HepG2 (cell line): ENCODE measurements around the gene GALNT18. TPM values are rescaled to one million over a fixed set of nuclear protein-coding genes. Genes with fewer than 3 reads are reported as not detected.

Experiments used
- ATAC-seq: fragments of 200-7000 bp; cut with Tn5 transposase; 3 replicates; pipeline ENCODE4 v1.9.1; 2020; ENCODE audit warnings: mild to moderate bottlenecking, moderate library complexity
- BruUV-seq: library from RNA; stranded (reverse); fragments of 400-500 nt; replicated peaks from 2 replicates; lab custom pipeline; 2021; lab: Mats Ljungman, UMichigan
- CTCF ChIA-PET: fragments of 300-600 bp; formaldehyde crosslinking; extraction: SDS; loops from one replicate; lab custom pipeline; 2021; ENCODE audit warnings: low total read pairs, inconsistent platforms, low intra/inter-chr PET ratio; lab: Yijun Ruan, JAX
- POLR2A ChIA-PET: fragments of 350-600 bp; sonication (Branson Sonifier 250); formaldehyde crosslinking; loops from one replicate; lab custom pipeline; 2020; ENCODE audit warnings: antibody characterized with exemption, inconsistent platforms; lab: Yijun Ruan, JAX
- DNase-seq: peaks from one replicate; pipeline ENCODE4 v3.0.0-alpha.2; 2015; ENCODE audit warnings: low spot score
- FAIRE-seq: peaks from 3 replicates; lab custom pipeline; 2011; peaks lifted over from hg19 to GRCh38; lab: Jason Lieb, UNC
- H2AFZ ChIP-seq: one replicate; pipeline ENCODE4 v1.6.1; 2011; ENCODE audit warnings: low read length, inconsistent platforms
- H3K27ac ChIP-seq: fragments of 300-600 bp; 3 replicates; pipeline ENCODE4 v1.8.0; 2011; ENCODE audit warnings: mixed run types, mild to moderate bottlenecking, mixed read lengths, low read length, inconsistent platforms; ENCODE audit not compliant: insufficient read depth; ENCODE audit errors: extremely low read length
- H3K27me3 ChIP-seq, 2 experiments: fragments of 200-600 bp in 1 of 2; 2 replicates in 1 of 2; 3 replicates in 1 of 2; pipeline versions ENCODE4 v1.6.0 to v1.8.0; 2011; ENCODE audit warnings: low read length in 2 of 2, mild to moderate bottlenecking in 2 of 2, moderate library complexity in 2 of 2, inconsistent platforms in 1 of 2; ENCODE audit not compliant: insufficient read depth in 2 of 2, control insufficient read depth in 1 of 2
- H3K36me3 ChIP-seq, 2 experiments: fragments of 200-600 bp in 1 of 2; replicated peaks in 1 of 2; 2 replicates in 1 of 2; 3 replicates in 1 of 2; pipeline versions ENCODE4 v1.5.1 to v1.8.0; 2011; ENCODE audit warnings: low read length in 2 of 2, inconsistent platforms in 1 of 2; ENCODE audit not compliant: insufficient read depth in 2 of 2, control insufficient read depth in 1 of 2
- H3K4me1 ChIP-seq: 2 replicates; pipeline ENCODE4 v1.5.1; 2012; ENCODE audit warnings: low read length, inconsistent platforms; ENCODE audit not compliant: insufficient read depth
- H3K4me2 ChIP-seq: 2 replicates; pipeline ENCODE4 v1.6.0; 2011; ENCODE audit warnings: low read depth, low read length, inconsistent platforms
- H3K4me3 ChIP-seq, 3 experiments: fragments of 200-600 bp in 1 of 3; sonication (generic), shearing (Covaris generic) in 1 of 3; replicated peaks in 1 of 3; 2 replicates each; pipeline ENCODE4 v1.5.1; 2011 to 2016; ENCODE audit warnings: low read length in 3 of 3, inconsistent platforms in 2 of 3, low read depth in 2 of 3, mild to moderate bottlenecking in 2 of 3, control low read depth in 1 of 3, mixed read lengths in 1 of 3; ENCODE audit not compliant: insufficient read depth in 1 of 3
- H3K79me2 ChIP-seq: one replicate; pipeline ENCODE4 v1.6.1; 2011; ENCODE audit warnings: low read length, inconsistent platforms; ENCODE audit not compliant: insufficient read depth
- H3K9ac ChIP-seq: 2 replicates; pipeline ENCODE4 v1.6.0; 2011; ENCODE audit warnings: mild to moderate bottlenecking, low read depth, low read length, inconsistent platforms; ENCODE audit not compliant: insufficient read depth
- H3K9me3 ChIP-seq: 2 replicates; pipeline ENCODE4 v1.5.1; 2012; ENCODE audit warnings: mild to moderate bottlenecking, low read length
- H4K20me1 ChIP-seq: 2 replicates; pipeline ENCODE4 v1.6.0; 2011; ENCODE audit warnings: inconsistent platforms, mild to moderate bottlenecking, low read length, moderate library complexity; ENCODE audit not compliant: insufficient read depth
- AGO2 ChIP-seq: fragments of 200-400 bp; formaldehyde crosslinking; optimal IDR thresholded peaks from 2 replicates; pipeline ENCODE3; 2017; ENCODE audit warnings: mild to moderate bottlenecking, low read depth, low read length, moderate library complexity
- ATRX ChIP-seq: sonication (generic); formaldehyde crosslinking; IDR thresholded peaks from 2 replicates; pipeline ENCODE4 v1.4.0; 2020; ENCODE audit warnings: missing genetic modification reagents, borderline replicate concordance
- FOXP4 ChIP-seq: sonication (generic); formaldehyde crosslinking; IDR thresholded peaks from 2 replicates; pipeline ENCODE4 v1.4.0; 2020; ENCODE audit warnings: missing genetic modification reagents
- HOXA3 ChIP-seq: sonication (generic); formaldehyde crosslinking; IDR thresholded peaks from 2 replicates; pipeline ENCODE4 v1.5.0; 2020; ENCODE audit warnings: missing genetic modification reagents
- KAT8 ChIP-seq: IDR thresholded peaks from 2 replicates; pipeline ENCODE4 v1.6.1; 2016; ENCODE audit warnings: missing genetic modification reagents, missing compliant biosample characterization
- MAX ChIP-seq: IDR thresholded peaks from 2 replicates; pipeline ENCODE4 v1.6.1; 2012; ENCODE audit warnings: inconsistent platforms
- NR2F6 ChIP-seq, 2 experiments: IDR thresholded peaks; 2 replicates each; pipeline ENCODE4 v1.6.1; 2016; ENCODE audit warnings: antibody characterized with exemption in 1 of 2, mild to moderate bottlenecking in 1 of 2
- PLRG1 ChIP-seq: fragments of 450-650 bp; conservative IDR thresholded peaks from 2 replicates; pipeline ENCODE4 v1.6.1; 2016
- PRPF4 ChIP-seq: fragments of 200-400 bp; formaldehyde crosslinking; IDR thresholded peaks from 2 replicates; pipeline ENCODE4 v1.6.1; 2016; ENCODE audit warnings: low read length, low read depth; ENCODE audit not compliant: poor library complexity, severe bottlenecking
- RCOR2 ChIP-seq: IDR thresholded peaks from 2 replicates; pipeline ENCODE4 v1.6.1; 2016; ENCODE audit warnings: missing biosample characterization, missing genetic modification reagents
- SOX13 ChIP-seq, 3 experiments: fragments of 450-650 bp in 1 of 3; sonication (generic) in 1 of 3; formaldehyde crosslinking in 1 of 3; IDR thresholded peaks in 2 of 3; conservative IDR thresholded peaks in 1 of 3; 2 replicates each; pipeline versions ENCODE4 v1.5.0 to v1.6.1; 2016 to 2020; ENCODE audit warnings: antibody characterized with exemption in 1 of 3, mild to moderate bottlenecking in 1 of 3, missing compliant biosample characterization in 1 of 3, missing genetic modification reagents in 1 of 3, moderate library complexity in 1 of 3
- TRIM24 ChIP-seq: sonication (generic); formaldehyde crosslinking; IDR thresholded peaks from 2 replicates; pipeline ENCODE4 v1.8.0; 2022; ENCODE audit warnings: mild to moderate bottlenecking, missing genetic modification reagents
- ZBTB43 ChIP-seq: sonication (generic); formaldehyde crosslinking; conservative IDR thresholded peaks from 2 replicates; pipeline ENCODE4 v1.4.0; 2020; ENCODE audit warnings: missing genetic modification reagents
- ZEB1 ChIP-seq: IDR thresholded peaks from 2 replicates; pipeline ENCODE4 v1.6.1; 2012; ENCODE audit warnings: mild to moderate bottlenecking, low read depth, inconsistent platforms; ENCODE audit not compliant: insufficient replicate concordance
- ZNF292 ChIP-seq: sonication (generic); formaldehyde crosslinking; IDR thresholded peaks from 2 replicates; pipeline ENCODE4 v1.8.1; 2022; ENCODE audit warnings: mild to moderate bottlenecking, low read depth, missing genetic modification reagents, borderline replicate concordance
- ZNF576 ChIP-seq: sonication (generic); formaldehyde crosslinking; IDR thresholded peaks from 2 replicates; pipeline ENCODE4 v1.4.0; 2020; ENCODE audit warnings: mild to moderate bottlenecking, missing genetic modification reagents
- ZNF605 ChIP-seq: sonication (generic); formaldehyde crosslinking; IDR thresholded peaks from 2 replicates; pipeline ENCODE4 v1.8.0; 2022; ENCODE audit warnings: mild to moderate bottlenecking, missing genetic modification reagents
- ZNF790 ChIP-seq: sonication (generic); formaldehyde crosslinking; IDR thresholded peaks from 2 replicates; pipeline ENCODE4 v1.8.0; 2022; ENCODE audit warnings: missing genetic modification reagents, mild to moderate bottlenecking, borderline replicate concordance
- ZSCAN31 ChIP-seq: sonication (generic); formaldehyde crosslinking; IDR thresholded peaks from 2 replicates; pipeline ENCODE4 v1.5.0; 2020; ENCODE audit warnings: low read depth, mild to moderate bottlenecking, missing genetic modification reagents
- WGBS: methylation state at CpG from one replicate; pipeline ENCODE4 v1.1.6; 2017; ENCODE audit warnings: low lambda C conversion rate; 5-methylcytosine and 5-hydroxymethylcytosine counted together
- in situ Hi-C: cut with HindIII; loops from 2 replicates; pipeline ENCODE4 v1.10.0; 2017; ENCODE audit warnings: low pct_unique_long_range_greater_than_20kb; ENCODE audit not compliant: extremely low pct_ligation_motif_present
- intact Hi-C: fragments of 100-400 bp; cut with micrococcal nuclease; formaldehyde crosslinking; loops from one replicate; pipeline ENCODE4 v1.10.0; 2022; ENCODE audit not compliant: unreplicated experiment
- polyA plus RNA-seq, 8 experiments: library from polyadenylated mRNA; depleted of rRNA in 3 of 8; stranded (reverse) in 7 of 8; unstranded in 1 of 8; fragments of >200 nt; fragmentation: Illumina TruSeq in 4 of 8; extraction: Trizol in 4 of 8; gene quantifications; 2 replicates each; pipeline versions ENCODE4 v1.2.1 to v1.2.3, GENCODE V29; 2011 to 2016; ENCODE audit warnings: low read depth in 4 of 8, missing spikeins in 1 of 8, mixed read lengths in 1 of 8; ENCODE audit not compliant: insufficient read depth in 1 of 8
- total RNA-seq, 5 experiments: library from RNA; depleted of rRNA; stranded (reverse); fragments of >200 nt; fragmentation: Illumina TruSeq; extraction: Trizol; gene quantifications; 2 replicates each; pipeline ENCODE4 v1.2.3, GENCODE V29; 2016; ENCODE audit warnings: low read depth in 1 of 5

The GALNT18 gene
- total and polyA plus RNA-seq, 2 of the 13 experiments (the other 11 are each of a cell fraction or from before 2014, with no cell fraction given) = 0.11 TPM; not detected in 1

- TF ChIP-seq ZBTB43 (CRISPR knock-in tag) (no peak), FOXP4 (CRISPR knock-in tag) (no peak), TRIM24 (CRISPR knock-in tag) (no peak), RCOR2 (CRISPR knock-in tag) (no peak), ZNF605 (CRISPR knock-in tag) (no peak), PLRG1 (no peak), ZNF576 (CRISPR knock-in tag) (no peak), ZEB1 (no peak)
Measured at GRCh38 chr11:11476499-11476898, 145.3 kb downstream of the GALNT18 start (continued).

- Histone ChIP-seq H3K27me3 (no peaks in the 10 kb centered on the region; a peak in 1 of 5 replicates), H4K20me1 (no peaks in the 10 kb centered on the region), H3K79me2 (no peaks in the 10 kb centered on the region), H3K9ac (no peak overlapping the region), H3K36me3 (no peaks in the 10 kb centered on the region)
- ATAC-seq (no peak), FAIRE-seq (no peak)
- POLR2A ChIA-PET = no interaction called here
- WGBS = 0% methylated on average over 2 of the region's 2 CpGs
- TF ChIP-seq ZSCAN31 (CRISPR knock-in tag) (no peak), SOX13 (IDR thresholded peaks at IDR 0.05) (no peak), SOX13 (CRISPR knock-in tag; conservative IDR thresholded peaks at IDR 0.05 in 1 of 2, IDR thresholded peaks at IDR 0.05 in 1 of 2) (no peak), MAX (no peak), ZNF292 (CRISPR knock-in tag) (no peak), HOXA3 (no peak), ATRX (CRISPR knock-in tag) (no peak), ZNF790 (CRISPR knock-in tag) (no peak), AGO2 (no peak), PRPF4 (no peak), KAT8 (CRISPR knock-in tag) (no peak), NR2F6 (IDR thresholded peaks at IDR 0.05) (no peak), NR2F6 (CRISPR knock-in tag; IDR thresholded peaks at IDR 0.05) (no peak)
- TF ChIP-seq, all 625 proteins: peak for 0
- intact Hi-C loops (no loop called here), in situ Hi-C loops (no loop called here)
- no TSS peak for BruUV-seq
- Histone ChIP-seq H3K4me1 (no peaks in the 10 kb centered on the region), H3K4me3 (no peak overlapping the region), H2AFZ (no peak overlapping the region), H3K9me3 (no peaks in the 10 kb centered on the region), H3K27ac (no peak overlapping the region), H3K4me2 (no peak overlapping the region)
- CTCF ChIA-PET = no interaction called here
- DNase-seq = no peak
Measured at GRCh38 chr11:11472106-11472505, 149.7 kb downstream of the GALNT18 start.
